ENCODE data around the gene RPL10. TPM values are rescaled to one million over a fixed set of nuclear protein-coding genes. Genes with fewer than 3 reads are reported as not detected.

Gene RPL10
- total and polyA plus RNA-seq, 2 donors (not counting 3 experiments of a cell fraction or from before 2014, with no cell fraction given): 2,493 to 7,586 TPM

DNA sequence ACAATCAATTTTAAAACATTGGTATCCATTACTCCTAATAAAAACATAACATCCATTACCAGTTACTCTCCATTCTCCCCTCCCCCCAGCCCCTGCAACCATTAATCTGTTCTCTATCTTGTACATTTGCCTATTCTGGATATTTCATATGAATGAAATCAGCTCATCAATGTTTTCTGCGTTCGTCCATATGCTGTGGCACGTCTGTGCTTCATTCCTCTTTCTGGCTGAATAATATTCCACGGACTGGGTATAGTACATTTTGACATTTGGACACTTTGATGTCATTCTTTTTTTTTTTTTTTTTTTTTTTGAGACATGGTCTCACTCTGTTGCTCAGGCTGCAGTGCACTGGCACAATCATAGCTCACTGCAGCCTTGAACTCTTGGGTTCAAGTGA is 5.7 kb downstream of the RPL10 start:
- H3K4me1 ChIP-seq (ENCODE audit: control insufficient read depth, extremely low read depth, insufficient read depth, low read length): peaks cover 14% of the 10 kb centered on the region
- no peaks in the 10 kb centered on the region for H3K9me1 ChIP-seq (replicated peaks; ENCODE audit: control insufficient read depth, extremely low read depth, insufficient read depth, low read length)
- no peaks in the 10 kb centered on the region for H4K20me1 ChIP-seq (replicated peaks; ENCODE audit: control insufficient read depth, extremely low read depth, insufficient read depth, low read length)
- H3K79me2 ChIP-seq (ENCODE audit: control insufficient read depth, insufficient read depth, low read length): peaks cover 25% of the 10 kb centered on the region
- H3K9ac ChIP-seq (replicated peaks; ENCODE audit: extremely low read depth, insufficient read depth, low read length): no peak overlapping the region
- no peak for FAIRE-seq
- H3K36me3 ChIP-seq (ENCODE audit: control insufficient read depth in 2 of 2, extremely low read depth in 1 of 2, insufficient read depth in 2 of 2, low read length in 2 of 2): peaks cover 15 to 18% of the 10 kb centered on the region in 2 experiments
- POLR2A ChIA-PET: no interaction called here
- CTCF ChIA-PET: no interaction called here
- H3K4me3 ChIP-seq (replicated peaks in 1 of 3; ENCODE audit: insufficient read depth in 1 of 3, low read depth in 1 of 3, low read length in 3 of 3): no peak overlapping the region
- dilution Hi-C loops (cut with MboI; ENCODE audit: extremely low pct_ligation_motif_present, low sequenced_read_pairs) (no loop called here), intact Hi-C loops (cut with micrococcal nuclease) (no loop called here)
- TF ChIP-seq POLR2AphosphoS5 (IDR thresholded peaks at IDR 0.05; ENCODE audit: insufficient read depth, low read depth, low read length) (no peak), EZH2 (IDR thresholded peaks at IDR 0.05; ENCODE audit: borderline replicate concordance, low read depth, low read length, severe bottlenecking) (no peak), MYC (IDR thresholded peaks at IDR 0.05; ENCODE audit: low read depth, low read length) (no peak), FOS (IDR thresholded peaks at IDR 0.05; ENCODE audit: borderline replicate concordance, insufficient read depth, low read length) (no peak), POLR2A (IDR thresholded peaks at IDR 0.05; ENCODE audit: low read depth, low read length) (no peak), GATA2 (IDR thresholded peaks at IDR 0.05; ENCODE audit: insufficient read depth, insufficient read length, low read depth, low read length) (no peak), JUN (IDR thresholded peaks at IDR 0.05; ENCODE audit: borderline replicate concordance, insufficient read depth, insufficient read length, low read depth) (no peak)
- TF ChIP-seq, protein P1, sequence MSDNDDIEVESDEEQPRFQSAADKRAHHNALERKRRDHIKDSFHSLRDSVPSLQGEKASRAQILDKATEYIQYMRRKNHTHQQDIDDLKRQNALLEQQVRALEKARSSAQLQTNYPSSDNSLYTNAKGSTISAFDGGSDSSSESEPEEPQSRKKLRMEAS (IDR thresholded peaks at IDR 0.05; ENCODE audit: insufficient read depth, insufficient read length): no peak
- TF ChIP-seq, protein P2, sequence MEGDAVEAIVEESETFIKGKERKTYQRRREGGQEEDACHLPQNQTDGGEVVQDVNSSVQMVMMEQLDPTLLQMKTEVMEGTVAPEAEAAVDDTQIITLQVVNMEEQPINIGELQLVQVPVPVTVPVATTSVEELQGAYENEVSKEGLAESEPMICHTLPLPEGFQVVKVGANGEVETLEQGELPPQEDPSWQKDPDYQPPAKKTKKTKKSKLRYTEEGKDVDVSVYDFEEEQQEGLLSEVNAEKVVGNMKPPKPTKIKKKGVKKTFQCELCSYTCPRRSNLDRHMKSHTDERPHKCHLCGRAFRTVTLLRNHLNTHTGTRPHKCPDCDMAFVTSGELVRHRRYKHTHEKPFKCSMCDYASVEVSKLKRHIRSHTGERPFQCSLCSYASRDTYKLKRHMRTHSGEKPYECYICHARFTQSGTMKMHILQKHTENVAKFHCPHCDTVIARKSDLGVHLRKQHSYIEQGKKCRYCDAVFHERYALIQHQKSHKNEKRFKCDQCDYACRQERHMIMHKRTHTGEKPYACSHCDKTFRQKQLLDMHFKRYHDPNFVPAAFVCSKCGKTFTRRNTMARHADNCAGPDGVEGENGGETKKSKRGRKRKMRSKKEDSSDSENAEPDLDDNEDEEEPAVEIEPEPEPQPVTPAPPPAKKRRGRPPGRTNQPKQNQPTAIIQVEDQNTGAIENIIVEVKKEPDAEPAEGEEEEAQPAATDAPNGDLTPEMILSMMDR (IDR thresholded peaks at IDR 0.05; ENCODE audit: extremely low read depth in 1 of 2, insufficient read depth in 1 of 2, low read depth in 1 of 2, low read length in 2 of 2): no peak
- DNase-seq (ENCODE audit: low read depth, low spot score): no peak
- no TSS peak for BruUV-seq (replicated peaks)
- no peak overlapping the region for H3K4me2 ChIP-seq (ENCODE audit: insufficient read depth, low read length)
- no peak overlapping the region for H3K27ac ChIP-seq (ENCODE audit: insufficient read depth, low read depth, low read length)
- H2AFZ ChIP-seq (ENCODE audit: low read depth, low read length): no peak overlapping the region
- no peaks in the 10 kb centered on the region for H3K27me3 ChIP-seq (ENCODE audit: control insufficient read depth in 2 of 2, insufficient read depth in 2 of 2, low read length in 2 of 2)
- no peaks in the 10 kb centered on the region for H3K9me3 ChIP-seq (replicated peaks; ENCODE audit: control insufficient read depth, insufficient read depth, low read length)

Data from endothelial cell of umbilical vein (primary cell).